Right atrium auricular region (tissue), 2 donors: ENCODE measurements around the gene ZHX3. TPM values are rescaled to one million over a fixed set of nuclear protein-coding genes. Genes with fewer than 3 reads are reported as not detected.

Experiments used
- DNase-seq: peaks from one replicate; pipeline ENCODE4 v3.0.0-alpha.2; 2019; ENCODE audit warnings: low spot score
- H3K27ac ChIP-seq, 2 donors: fragments of 200-600 bp; sonication (generic); 1 replicate in 1 of 2; 2 replicates in 1 of 2; pipeline ENCODE4 v1.5.1; 2016 to 2019
- H3K27me3 ChIP-seq, 2 donors: fragments of 200-600 bp; sonication (generic); one replicate each; pipeline versions ENCODE4 v1.5.1 to v1.6.0; 2017 to 2019
- H3K36me3 ChIP-seq: fragments of 200-600 bp; sonication (generic); one replicate; pipeline ENCODE4 v1.5.1; 2016
- H3K4me1 ChIP-seq, 2 donors: fragments of 200-600 bp; sonication (generic); one replicate each; pipeline versions ENCODE4 v1.5.1 to v1.6.0; 2017 to 2019
- H3K4me3 ChIP-seq, 2 donors: fragments of 200-600 bp; sonication (generic); 1 replicate in 1 of 2; 2 replicates in 1 of 2; pipeline ENCODE4 v1.5.1; 2017 to 2019; ENCODE audit warnings: mild to moderate bottlenecking in 1 of 2, moderate library complexity in 1 of 2
- H3K9me3 ChIP-seq, 2 donors: fragments of 200-600 bp; sonication (generic); one replicate each; pipeline ENCODE4 v1.5.1; 2019
- CTCF ChIP-seq, 2 donors: fragments of 200-600 bp; sonication (generic); IDR thresholded peaks; one replicate each; pipeline ENCODE4 v1.5.1; 2019; ENCODE audit warnings: antibody characterized with exemption in 2 of 2
- total RNA-seq, 2 donors: library from RNA; depleted of rRNA; stranded (reverse); fragments of >200 nt; gene quantifications; one replicate each; pipeline ENCODE4 v1.1.0, GENCODE V29; 2016

The ZHX3 gene
- total RNA-seq, 2 donors from 2014 or later: 23.8 to 25.7 TPM

DNA sequence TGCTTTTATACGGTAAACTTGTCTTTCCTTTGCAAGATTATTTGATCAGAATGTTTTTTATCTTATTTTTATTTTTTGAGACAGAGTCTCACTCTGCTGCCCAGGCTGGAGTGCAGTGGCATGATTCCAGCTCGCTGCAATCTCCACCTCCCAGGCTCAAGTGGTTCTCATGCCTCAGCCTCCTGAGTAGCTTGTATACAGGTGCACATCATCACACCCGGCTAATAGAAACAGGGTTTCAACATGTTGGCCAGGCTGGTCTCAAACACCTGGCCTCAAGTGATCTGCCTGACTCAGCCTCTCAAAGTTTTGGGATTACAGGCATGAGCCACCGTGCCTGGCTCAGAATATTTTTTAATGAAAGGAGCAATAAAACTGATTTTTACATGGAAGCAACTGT is 14.2 kb upstream of the ZHX3 start:
- H3K27ac ChIP-seq: no peak overlapping the region
- H3K9me3 ChIP-seq: no peaks in the 10 kb centered on the region
- no peaks in the 10 kb centered on the region for H3K36me3 ChIP-seq
- no peaks in the 10 kb centered on the region for H3K27me3 ChIP-seq
- DNase-seq: no peak
- H3K4me3 ChIP-seq: no peak overlapping the region
- H3K4me1 ChIP-seq: peaks cover 0 to 14% of the 10 kb centered on the region in 2 donors
- no peak for TF ChIP-seq CTCF (IDR thresholded peaks at IDR 0.05)

DNA sequence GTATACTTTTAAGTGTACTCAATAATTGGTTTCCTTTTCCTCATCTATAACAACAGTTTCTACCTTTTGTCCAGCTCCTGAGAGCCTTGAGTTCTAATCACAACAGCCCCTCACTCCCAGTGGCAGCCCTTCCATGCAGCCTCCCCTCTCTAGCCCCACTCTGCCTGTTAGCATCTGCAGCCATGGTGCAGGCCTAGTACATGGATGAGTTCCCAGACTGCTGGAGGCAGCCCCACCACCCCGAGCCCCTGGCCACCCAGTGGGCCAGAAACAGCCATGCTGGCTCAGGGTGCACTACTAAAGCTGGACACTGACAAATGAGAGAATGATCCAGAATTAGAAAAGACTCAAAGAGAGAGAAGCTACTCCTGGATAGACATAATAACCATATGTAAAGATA is 13.4 kb upstream of the ZHX3 start:
- H3K36me3 ChIP-seq: no peaks in the 10 kb centered on the region
- H3K4me1 ChIP-seq: peaks cover 0 to 14% of the 10 kb centered on the region in 2 donors
- no peak for DNase-seq
- no peak for TF ChIP-seq CTCF (IDR thresholded peaks at IDR 0.05)
- no peaks in the 10 kb centered on the region for H3K9me3 ChIP-seq
- H3K27me3 ChIP-seq: no peaks in the 10 kb centered on the region
- no peak overlapping the region for H3K27ac ChIP-seq
- no peak overlapping the region for H3K4me3 ChIP-seq

DNA sequence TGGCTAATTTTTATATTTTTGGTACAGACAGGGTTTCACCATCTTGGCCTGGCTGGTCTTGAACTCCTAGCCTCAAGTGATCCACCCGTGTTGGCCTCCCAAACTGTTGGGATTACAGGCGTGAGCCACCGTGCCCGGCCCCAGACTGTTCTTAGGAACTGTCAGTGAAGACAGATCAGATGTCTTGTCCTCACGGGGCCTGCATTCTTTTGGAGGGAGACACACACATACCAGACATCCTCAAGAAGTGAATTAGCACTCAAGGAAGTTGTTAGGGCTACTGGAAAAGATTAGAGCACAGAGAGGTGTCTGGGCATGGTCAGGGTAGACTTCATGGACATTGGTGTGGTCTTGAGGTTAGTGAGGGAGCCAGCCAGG is 12.8 kb upstream of the ZHX3 start:
- TF ChIP-seq CTCF (IDR thresholded peaks at IDR 0.05): no peak
- DNase-seq: no peak
- no peaks in the 10 kb centered on the region for H3K36me3 ChIP-seq

GRCh38 chr20:41329435-41330342 is 12.2 kb upstream of the ZHX3 start:
- Histone ChIP-seq H3K36me3 (no peaks in the 10 kb centered on the region), H3K27ac (peak overlapping the region; percentile 68 to 89), H3K4me3 (no peak overlapping the region), H3K9me3 (no peaks in the 10 kb centered on the region), H3K27me3 (no peaks in the 10 kb centered on the region), H3K4me1 (peaks cover 0 to 14% of the 10 kb centered on the region in 2 donors)
- peak; percentile 93 for DNase-seq
- no peak for TF ChIP-seq CTCF (IDR thresholded peaks at IDR 0.05)

More for the DNA sequence above, 12.8 kb upstream of the ZHX3 start:
- Histone ChIP-seq H3K27me3 (no peaks in the 10 kb centered on the region), H3K4me1 (peaks cover 0 to 14% of the 10 kb centered on the region in 2 donors), H3K27ac (peak overlapping the region in 1 of 2 donors; percentile 68), H3K9me3 (no peaks in the 10 kb centered on the region), H3K4me3 (no peak overlapping the region)

GRCh38 chr20:41327178-41327577 is 9.6 kb upstream of the ZHX3 start:
- no peak overlapping the region for H3K4me3 ChIP-seq
- peaks cover 0 to 14% of the 10 kb centered on the region in 2 donors for H3K4me1 ChIP-seq
- no peaks in the 10 kb centered on the region for H3K9me3 ChIP-seq
- no peak for TF ChIP-seq CTCF (IDR thresholded peaks at IDR 0.05)
- no peaks in the 10 kb centered on the region for H3K27me3 ChIP-seq
- H3K36me3 ChIP-seq: no peaks in the 10 kb centered on the region
- no peak for DNase-seq
- H3K27ac ChIP-seq: no peak overlapping the region
